ENCODE measurements around the gene OLA1. TPM values are rescaled to one million over a fixed set of nuclear protein-coding genes. Genes with fewer than 3 reads are reported as not detected.

The OLA1 gene
- total and polyA plus RNA-seq, 2 of the 13 experiments (the other 11 are each of a cell fraction or from before 2014, with no cell fraction given) = 153 to 241 TPM

GRCh38 chr2:174039551-174040416, 208.5 kb downstream of the OLA1 start (continued):
- peak; percentile 81; the same call in 1 of the 2 replicates for TF ChIP-seq JUND (CRISPR knock-in tag; IDR thresholded peaks at IDR 0.05)
- TF ChIP-seq EED (CRISPR knock-in tag; IDR thresholded peaks at IDR 0.05) = no peak
- TF ChIP-seq POLR2A (IDR thresholded peaks at IDR 0.05; ENCODE audit: insufficient read depth in 1 of 2, low read depth in 2 of 2, low read length in 2 of 2) = no peak
- TF ChIP-seq HNRNPLL (IDR thresholded peaks at IDR 0.05; ENCODE audit: low read depth, low read length, poor library complexity, severe bottlenecking) = no peak
- TF ChIP-seq DZIP1 (CRISPR knock-in tag; IDR thresholded peaks at IDR 0.05) = no peak
- no peak for TF ChIP-seq SRSF9 (IDR thresholded peaks at IDR 0.05; ENCODE audit: borderline replicate concordance, insufficient read depth, low read depth, low read length, poor library complexity, severe bottlenecking)
- 0 out of 2 replicates have a peak, but pooled peaks have one; percentile 39 for TF ChIP-seq SAFB2 (CRISPR knock-in tag; IDR thresholded peaks at IDR 0.05; ENCODE audit: borderline replicate concordance, low read depth)
- no peak for TF ChIP-seq ZNF749 (CRISPR knock-in tag; IDR thresholded peaks at IDR 0.05; ENCODE audit: borderline replicate concordance)
- TF ChIP-seq PRPF4 (IDR thresholded peaks at IDR 0.05; ENCODE audit: low read depth, low read length, poor library complexity, severe bottlenecking) = peak; percentile 81
- TF ChIP-seq ZFP91 (CRISPR knock-in tag; IDR thresholded peaks at IDR 0.05; ENCODE audit: borderline replicate concordance) = no peak; the same call in 1 of the 2 replicates
- TF ChIP-seq ZNF468 (CRISPR knock-in tag; IDR thresholded peaks at IDR 0.05) = no peak
- no peak; the same call in 1 of the 2 replicates for TF ChIP-seq ZNF580 (CRISPR knock-in tag; IDR thresholded peaks at IDR 0.05; ENCODE audit: borderline replicate concordance, low read depth)
- no peak for TF ChIP-seq RFX5 (IDR thresholded peaks at IDR 0.05; ENCODE audit: low read depth, low read length)
- no peak for TF ChIP-seq ZNF329 (CRISPR knock-in tag; IDR thresholded peaks at IDR 0.05; ENCODE audit: low read depth)
- peak; percentile 99 for TF ChIP-seq ZNF629 (CRISPR knock-in tag; conservative IDR thresholded peaks at IDR 0.05)
- TF ChIP-seq ZFAT (CRISPR knock-in tag; conservative IDR thresholded peaks at IDR 0.05) = no peak
- peak; percentile 49; the same call in 1 of the 2 replicates for TF ChIP-seq KMT2A (CRISPR knock-in tag; IDR thresholded peaks at IDR 0.05)
- TF ChIP-seq RERE (CRISPR knock-in tag; IDR thresholded peaks at IDR 0.05; ENCODE audit: low read depth) = no peak

Measured in HepG2 (cell line).